GM19468 (cell line): ENCODE data around the gene TICAM1.
"Not testable (repeated sequence)": the region's sequence is repeated elsewhere in the genome, so short reads cannot be mapped to it uniquely, and the experiment has no call there.

Experiments
- ATAC-seq: cut with Tn5 transposase; IDR thresholded peaks from one replicate; pipeline ENCODE4 v1.9.1; 2021; ENCODE audit warnings: mild to moderate bottlenecking, moderate library complexity, moderate number of reproducible peaks; ENCODE audit not compliant: unreplicated experiment; ENCODE audit errors: extremely low read depth

The TICAM1 gene

GRCh38 chr19:4831304-4831978 is at the start of gene TICAM1:
Gene TICAM1 (minus strand): TSS chr19:4831712. CDS start chr19:4818377, 13,335 bp downstream.
- no peak for ATAC-seq

GRCh38 chr19:4879041-4879440 is 47.5 kb upstream of the TICAM1 start:
- ATAC-seq = no peak

GRCh38 chr19:4878491-4878968 is 47.0 kb upstream of the TICAM1 start:
- ATAC-seq = no peak

GRCh38 chr19:4877753-4878490 is 46.4 kb upstream of the TICAM1 start:
- no peak for ATAC-seq

- no peak for ATAC-seq
Measured at GRCh38 chr19:4873930-4874329, 42.4 kb upstream of the TICAM1 start.

GRCh38 chr19:4871711-4872110 is 40.2 kb upstream of the TICAM1 start:
- ATAC-seq = no peak

- no peak for ATAC-seq
Measured at GRCh38 chr19:4870025-4870700, 38.7 kb upstream of the TICAM1 start.

GRCh38 chr19:4868286-4868834 is 36.8 kb upstream of the TICAM1 start:
- no peak for ATAC-seq

GRCh38 chr19:4867534-4868285 is 36.2 kb upstream of the TICAM1 start, which contains the start of gene PLIN3:
Gene PLIN3 (minus strand): TSS chr19:4867667. CDS start chr19:4861394, 6,273 bp downstream.
- ATAC-seq = no peak

GRCh38 chr19:4866595-4867424 is 35.3 kb upstream of the TICAM1 start:
- ATAC-seq = no peak

GRCh38 chr19:4861147-4861546 is 29.6 kb upstream of the TICAM1 start:
- no peak for ATAC-seq

- no peak for ATAC-seq
Measured at GRCh38 chr19:4859697-4860096, 28.2 kb upstream of the TICAM1 start.

GRCh38 chr19:4856468-4856867 is 25.0 kb upstream of the TICAM1 start:
- not testable (repeated sequence) for ATAC-seq

- ATAC-seq = not testable (repeated sequence)
Measured at GRCh38 chr19:4853506-4853905, 22.0 kb upstream of the TICAM1 start.

GRCh38 chr19:4852484-4852883 is 21.0 kb upstream of the TICAM1 start:
- ATAC-seq = no peak

- no peak for ATAC-seq
Measured at GRCh38 chr19:4851551-4852290, 20.2 kb upstream of the TICAM1 start.

- no peak for ATAC-seq
Measured at GRCh38 chr19:4849019-4849418, 17.5 kb upstream of the TICAM1 start.

- ATAC-seq = no peak
Measured at GRCh38 chr19:4847190-4847973, 15.9 kb upstream of the TICAM1 start.
